Measurements from ENCODE around the gene DIS3L2.
"Not testable (repeated sequence)": the region's sequence is repeated elsewhere in the genome, so short reads cannot be mapped to it uniquely, and the experiment has no call there.

DIS3L2 gene

DNA sequence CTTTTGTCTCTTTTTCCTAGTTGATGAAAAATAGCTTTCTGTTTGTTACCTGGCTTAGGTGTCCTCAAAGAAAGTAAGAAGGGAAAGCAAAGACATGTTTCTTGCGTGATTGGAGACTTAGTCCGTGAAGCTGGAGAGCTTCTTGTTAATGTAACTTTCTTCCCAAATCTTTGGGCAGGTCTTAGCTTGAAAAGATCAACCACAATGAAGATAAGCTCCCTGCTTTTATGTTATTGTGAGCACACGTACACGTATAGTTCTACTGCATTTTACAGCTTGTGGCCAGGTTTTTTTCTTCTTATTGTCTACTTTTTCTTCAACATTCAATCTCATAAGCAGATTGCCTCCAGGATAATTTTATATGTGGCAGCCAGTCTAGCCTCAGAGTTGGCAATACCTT lies 99.8 kb downstream of the DIS3L2 start:
- DNase-seq, result no peak

DNA sequence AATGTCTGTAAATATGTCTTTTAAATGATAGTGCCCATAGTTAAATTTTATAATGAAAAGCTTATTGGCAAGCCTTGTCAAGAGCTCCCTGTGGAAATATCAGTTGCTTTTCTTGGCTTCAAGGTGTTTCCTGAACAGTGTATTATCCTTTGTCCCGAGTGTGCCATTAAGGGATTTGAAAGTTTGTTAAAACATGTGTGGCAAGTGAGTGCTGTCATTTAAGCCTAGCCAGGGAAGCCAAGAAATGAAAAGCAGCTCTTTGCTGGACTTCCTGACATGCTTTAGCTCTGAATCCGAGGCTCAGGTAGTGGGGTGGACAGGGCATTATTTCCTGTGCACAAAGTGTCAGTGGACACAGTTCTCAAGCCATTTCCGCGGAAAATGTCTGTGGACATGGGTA lies 111.5 kb downstream of the DIS3L2 start:
- no peak for DNase-seq

DNA sequence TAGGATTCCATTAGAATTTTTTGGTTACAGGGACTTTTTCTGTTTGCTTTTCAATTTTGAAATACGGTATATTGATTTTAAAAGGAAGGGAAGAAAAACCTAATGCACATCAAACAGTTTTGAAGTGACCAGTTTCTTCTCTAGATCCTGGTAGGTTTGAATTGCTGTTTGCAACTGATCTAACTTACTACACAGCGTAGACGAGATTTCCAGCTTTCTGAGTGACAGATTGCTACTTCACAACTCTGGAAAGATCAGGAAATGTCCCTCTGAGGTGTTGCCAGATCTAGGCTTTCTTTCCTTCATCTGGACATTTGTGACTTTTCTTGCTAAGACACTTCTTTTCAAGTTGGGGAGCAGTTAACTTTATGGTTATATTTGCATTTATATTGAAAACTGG lies 112.2 kb downstream of the DIS3L2 start:
- DNase-seq, result no peak

DNA sequence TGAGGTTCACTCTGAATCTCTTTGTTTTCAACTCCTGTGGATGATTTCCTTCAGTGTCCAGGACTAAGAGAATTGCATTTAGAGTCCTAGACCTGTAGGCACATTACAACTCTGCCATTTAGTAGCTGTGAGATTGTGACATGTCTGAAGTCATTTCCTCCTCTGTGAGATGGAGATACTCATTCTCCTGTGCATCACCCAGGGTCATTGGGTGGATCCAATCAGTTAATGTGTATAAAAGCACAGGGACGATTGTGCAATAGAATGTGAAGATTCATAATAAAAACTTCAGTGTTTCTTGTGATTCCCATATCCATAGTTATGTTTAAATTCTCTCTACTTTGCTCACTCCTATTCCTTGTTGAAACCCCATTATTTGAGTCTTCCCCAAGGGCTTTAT lies 113.6 kb downstream of the DIS3L2 start:
- DNase-seq, result no peak

DNA sequence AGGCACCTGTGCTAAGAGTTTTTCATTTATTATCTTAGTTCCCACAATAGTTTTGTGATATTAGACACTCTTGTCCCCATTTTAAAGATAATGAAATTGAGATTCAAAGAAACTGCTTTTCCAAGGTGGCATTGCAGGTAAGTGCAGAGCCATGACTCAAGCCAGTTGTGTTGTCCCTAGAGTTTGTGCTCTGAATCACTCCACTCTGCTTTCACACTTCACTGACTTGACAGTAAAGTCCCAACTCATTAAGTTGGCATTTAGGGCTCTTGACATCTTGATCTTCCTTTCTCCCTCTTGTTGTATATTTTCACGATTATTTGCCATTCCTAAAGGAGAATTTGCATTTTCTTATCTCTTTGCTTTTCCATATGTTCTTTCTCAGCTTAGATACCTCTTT lies 114.3 kb downstream of the DIS3L2 start:
- DNase-seq, result no peak

DNA sequence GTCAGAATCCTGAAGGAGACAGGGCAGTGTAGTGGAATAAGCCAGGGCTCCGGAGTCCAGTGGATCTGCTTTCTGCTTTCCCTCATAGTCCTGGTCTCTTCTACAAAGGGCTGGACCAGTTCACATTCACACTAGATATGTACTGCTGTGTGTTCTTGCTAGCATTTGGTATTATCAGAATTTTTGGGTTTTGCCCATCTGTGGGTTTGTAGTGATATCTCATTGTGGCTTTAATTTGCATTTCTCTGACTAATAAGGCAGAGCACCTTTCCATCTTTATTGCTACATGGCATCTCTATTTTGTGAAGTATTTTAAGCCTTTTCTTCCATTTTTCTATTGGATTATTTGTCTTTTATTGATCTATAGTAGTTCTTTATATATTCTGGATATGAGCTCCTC lies 114.8 kb downstream of the DIS3L2 start:
- DNase-seq, result no peak

DNA sequence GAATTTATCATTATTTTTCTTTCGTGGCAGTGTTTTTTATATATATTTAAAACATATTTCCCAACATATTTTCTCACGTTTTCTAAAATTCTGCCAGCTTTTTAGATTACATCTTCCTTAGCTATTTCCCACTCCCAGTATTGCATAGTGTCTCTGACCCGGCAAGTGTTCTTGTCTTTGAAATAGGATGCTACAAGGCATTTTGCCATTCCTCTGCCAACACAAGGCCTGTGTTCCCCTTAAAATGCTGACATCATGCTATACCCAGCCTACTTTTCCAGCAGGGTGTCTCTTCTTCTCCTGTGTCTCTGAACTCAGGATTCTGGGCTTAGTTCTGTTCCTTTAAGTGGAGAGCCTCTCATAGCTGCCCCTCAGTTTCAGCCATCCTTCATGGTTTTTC lies 115.2 kb downstream of the DIS3L2 start:
- no peak for DNase-seq

DNA sequence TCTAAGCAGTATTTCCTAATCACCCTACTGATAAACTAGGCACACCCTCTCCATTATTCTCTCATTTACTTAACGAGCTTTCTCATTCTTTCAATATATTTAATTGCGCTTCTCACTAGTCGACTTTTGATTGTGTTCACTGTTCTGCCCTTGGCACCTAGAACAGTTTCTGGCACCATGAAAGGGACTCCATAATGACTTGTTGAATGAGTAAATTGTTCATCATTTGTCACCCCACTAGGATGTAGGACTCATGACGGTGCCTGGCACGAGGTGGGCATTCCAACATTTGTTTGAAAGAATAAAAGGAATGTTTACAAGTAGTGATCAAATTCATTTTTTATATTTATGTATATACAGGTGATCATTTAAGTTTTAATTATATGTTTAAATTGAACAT lies 123.7 kb downstream of the DIS3L2 start:
- no peak for DNase-seq

DNA sequence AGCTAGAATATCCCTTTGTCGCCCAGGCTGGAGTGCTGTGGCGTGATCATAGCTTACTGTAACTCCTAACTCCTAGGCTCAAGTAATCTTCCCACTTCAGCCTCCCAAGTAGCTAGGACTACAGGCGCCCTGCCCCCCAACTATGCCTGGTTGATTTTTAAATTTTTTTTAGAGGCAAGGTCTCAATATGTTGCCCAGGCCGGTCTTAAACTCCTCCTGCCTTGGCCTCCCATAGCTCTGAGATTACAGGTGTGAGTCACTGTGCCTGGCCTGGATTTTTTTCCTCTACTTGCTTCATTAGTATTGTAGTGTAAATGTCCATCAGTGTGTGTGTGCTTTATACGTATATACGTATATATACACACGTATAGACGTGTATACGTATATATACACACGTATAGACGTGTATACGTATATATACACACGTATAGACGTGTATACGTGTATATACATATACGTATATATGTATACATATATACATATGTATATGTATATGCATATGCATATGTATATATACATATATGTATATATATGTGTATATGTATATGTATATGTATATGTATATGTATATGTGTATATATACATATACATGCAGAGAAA lies 124.4 kb downstream of the DIS3L2 start:
- DNase-seq, result no peak

DNA sequence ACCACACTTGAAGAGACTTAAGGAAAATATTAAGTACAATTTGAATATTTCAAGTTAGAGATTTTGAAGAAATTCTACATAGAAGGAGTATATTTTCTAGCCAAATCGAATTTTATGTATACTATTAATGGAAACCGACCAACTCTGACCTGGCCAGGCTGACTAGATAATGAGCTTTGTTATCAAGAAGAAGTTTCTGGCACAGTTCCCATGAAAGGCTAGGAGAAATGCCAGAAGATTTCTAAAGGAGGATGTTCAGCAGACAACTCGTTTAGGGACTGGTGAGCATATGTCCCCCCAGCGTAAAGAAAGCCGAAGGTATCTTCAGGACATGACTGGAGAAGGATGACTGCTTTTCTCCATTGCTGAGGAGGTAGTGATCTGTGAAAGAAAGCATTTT lies 127.3 kb downstream of the DIS3L2 start:
- DNase-seq, result no peak

DNA sequence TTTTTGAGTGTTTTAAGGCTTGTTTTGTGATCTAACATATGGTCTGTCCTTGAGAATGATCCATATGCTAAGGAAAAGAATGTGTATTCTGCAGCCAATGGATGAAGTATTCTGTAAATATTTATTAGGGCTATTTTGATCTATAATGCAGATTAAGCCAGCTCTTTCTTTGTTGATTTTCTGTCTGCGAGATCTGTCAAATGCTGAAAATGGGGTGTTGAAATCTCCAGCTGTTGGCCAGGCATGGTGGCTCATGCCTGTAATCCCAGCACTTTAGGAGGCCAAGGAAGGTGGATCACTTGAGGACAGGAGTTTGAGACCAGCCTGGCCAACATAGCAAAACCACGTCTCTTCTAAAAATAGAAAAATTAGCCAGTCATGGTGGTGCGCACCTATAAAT lies 132.7 kb downstream of the DIS3L2 start:
- no peak for DNase-seq

DNA sequence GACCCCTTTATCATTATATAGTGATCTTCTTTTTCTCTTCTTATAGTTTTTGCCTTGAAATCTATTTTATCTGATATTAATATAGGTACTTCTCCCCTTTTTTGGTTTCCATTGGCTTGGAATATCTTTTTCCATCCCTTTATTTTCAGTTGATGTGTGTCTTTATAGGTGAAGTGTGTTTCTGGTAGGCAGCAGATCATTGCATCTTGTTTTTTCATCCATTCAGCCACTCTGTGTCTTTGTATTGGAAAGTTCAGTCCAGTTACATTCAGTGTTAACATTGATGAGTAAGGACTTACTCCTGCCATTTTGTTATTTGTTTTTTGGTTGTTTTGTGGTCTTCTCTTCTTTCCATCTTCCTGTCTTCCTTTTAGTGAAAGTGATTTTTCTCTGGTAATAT lies 133.4 kb downstream of the DIS3L2 start:
- no peak for DNase-seq

DNA sequence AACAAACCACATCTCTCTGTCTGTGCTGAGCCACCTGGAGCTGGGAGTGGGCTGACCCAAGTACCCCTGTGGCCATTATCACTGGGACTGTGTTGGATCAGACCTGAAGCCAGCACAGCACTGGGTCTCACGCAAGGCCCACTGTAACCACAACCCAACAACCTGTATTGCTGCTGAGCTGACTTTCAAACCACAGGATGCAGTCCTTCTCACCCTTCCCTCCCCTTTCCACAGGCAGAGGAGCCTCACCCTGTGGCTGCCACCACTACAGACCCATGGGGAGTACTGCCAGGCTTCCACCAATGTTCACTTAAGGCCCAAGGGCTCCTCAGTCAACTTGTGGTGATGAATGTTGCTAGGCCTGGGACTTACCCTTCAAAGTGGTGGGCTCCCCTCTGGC lies 135.7 kb downstream of the DIS3L2 start:
- DNase-seq, result no peak

DNA sequence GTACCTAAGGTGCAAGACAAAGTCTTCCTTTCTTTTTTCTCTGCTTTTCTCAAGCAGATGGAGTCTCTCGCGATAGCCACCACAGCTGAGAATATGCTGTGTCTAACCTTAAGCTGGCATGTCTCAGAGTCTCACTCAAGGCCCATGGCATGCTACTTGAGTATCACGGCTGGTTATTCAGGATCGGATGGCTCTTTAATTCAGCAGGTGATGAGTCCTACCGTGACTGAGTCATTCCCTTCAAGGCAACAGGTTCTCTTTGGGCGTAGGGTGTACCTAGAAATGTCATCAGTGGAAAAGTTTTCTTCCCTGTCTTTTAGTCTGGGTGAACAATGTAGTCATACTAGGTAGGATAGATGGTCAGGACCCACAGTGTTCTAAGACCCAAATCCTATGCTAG lies 136.2 kb downstream of the DIS3L2 start:
- DNase-seq, result no peak

DNA sequence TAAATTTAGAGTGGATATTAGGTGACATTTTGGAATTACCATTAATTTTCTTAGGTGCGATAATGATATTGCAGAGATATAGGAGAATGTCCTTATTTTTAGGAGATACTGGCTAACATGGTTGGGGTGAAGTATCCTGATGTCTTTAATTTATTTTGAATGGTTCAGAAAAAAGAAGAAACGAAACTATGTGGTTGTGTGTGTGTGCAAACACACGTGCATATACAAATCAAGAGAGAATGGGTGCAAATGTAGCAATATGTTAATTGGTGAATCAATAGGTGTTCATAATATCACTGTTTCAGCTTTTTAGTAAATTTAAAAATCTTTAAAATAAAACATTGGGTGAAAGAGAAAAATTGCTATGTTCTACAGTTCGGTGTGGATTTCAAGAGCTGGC lies 140.9 kb downstream of the DIS3L2 start:
- no peak for DNase-seq

DNA sequence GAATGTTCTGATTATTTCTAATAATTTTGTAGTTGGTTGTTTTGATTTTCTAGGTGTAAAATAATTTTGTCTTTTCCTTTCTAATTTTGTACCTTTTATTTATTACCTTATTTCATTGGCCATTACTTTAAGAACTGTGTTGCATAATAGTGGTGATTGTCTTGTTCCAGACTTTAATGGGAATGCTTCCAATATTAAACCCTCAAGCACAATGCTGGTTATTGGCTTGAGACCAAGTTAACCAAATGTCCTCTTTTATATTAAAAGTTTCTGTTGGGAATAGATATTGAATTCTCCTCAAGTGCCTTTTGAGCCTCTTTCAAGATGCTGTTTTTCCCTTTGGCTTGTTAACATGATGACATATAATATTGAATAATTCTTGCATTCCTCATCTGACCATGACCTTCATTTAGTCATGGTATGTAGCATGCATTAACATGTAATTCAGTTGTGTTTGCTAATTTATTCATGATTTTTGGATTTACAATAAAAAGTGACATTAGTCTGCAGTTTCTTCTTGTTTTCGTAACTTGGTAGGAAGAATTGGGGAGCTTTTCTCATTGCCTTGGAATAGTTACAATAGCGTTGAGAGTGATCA lies 141.7 kb downstream of the DIS3L2 start:
- DNase-seq, result no peak

DNA sequence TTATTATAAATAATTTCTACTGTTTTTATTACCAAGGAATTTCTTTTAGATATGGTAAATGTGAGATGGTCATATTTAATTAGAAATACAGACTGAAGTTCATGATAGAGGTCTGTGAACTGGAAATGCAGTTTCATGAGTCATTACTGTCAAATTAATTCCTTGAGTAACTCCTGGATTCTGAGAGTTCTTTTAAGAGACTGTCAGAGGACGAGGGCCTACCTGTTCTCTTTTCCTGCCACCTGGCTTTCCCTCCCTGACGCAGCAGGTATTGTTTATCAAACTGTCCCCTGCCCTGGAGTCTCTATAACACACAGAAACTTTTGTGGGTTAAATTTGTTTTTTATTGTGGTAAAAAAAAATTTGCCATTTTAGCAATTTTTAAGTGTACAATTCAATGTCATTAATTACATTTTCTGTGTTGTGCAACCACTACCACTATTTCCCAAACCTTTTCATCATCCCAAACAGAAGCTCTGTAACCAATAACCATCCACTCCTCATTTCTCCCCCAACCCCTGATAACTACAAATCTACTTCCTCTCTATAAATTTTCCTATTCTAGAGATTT lies 142.6 kb downstream of the DIS3L2 start:
- DNase-seq, result no peak

DNA sequence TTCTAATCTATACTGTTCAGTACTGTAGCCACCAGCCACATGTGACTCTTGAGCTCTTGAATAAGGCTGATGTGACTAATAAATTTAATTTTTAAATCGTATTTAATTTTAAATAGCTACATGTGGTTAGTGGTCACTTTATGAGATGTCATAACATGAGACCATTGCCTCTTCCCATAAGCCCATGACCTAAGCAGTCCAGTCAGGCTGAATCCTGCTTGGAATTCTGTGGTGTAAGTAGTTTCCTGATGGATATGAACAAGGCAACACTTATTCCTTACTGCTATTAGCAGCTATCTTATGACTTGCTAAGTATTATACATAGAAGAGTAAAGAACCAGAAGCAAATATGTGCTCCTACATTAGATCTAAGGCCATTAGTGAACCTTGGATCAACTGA lies 150.0 kb downstream of the DIS3L2 start:
- DNase-seq, result no peak

DNA sequence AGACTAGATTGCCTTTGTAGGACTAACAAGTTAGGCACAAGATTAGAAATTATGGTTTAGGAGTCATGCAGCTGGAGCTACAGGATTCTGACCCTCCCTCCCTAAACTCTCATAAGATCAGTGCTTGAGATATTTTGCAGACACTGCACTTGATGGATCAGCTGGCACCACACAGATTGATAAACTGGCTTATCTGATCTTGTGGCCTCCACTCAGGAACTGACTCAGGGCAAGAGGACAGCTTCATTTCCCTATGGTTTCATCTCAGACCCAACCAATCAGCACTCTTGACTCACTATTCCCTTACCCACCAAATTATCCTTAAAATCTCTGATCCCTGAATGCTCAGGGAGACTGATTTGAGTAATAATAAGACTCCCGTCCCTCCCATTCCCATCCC lies 152.3 kb downstream of the DIS3L2 start:
- DNase-seq, result no peak

DNA sequence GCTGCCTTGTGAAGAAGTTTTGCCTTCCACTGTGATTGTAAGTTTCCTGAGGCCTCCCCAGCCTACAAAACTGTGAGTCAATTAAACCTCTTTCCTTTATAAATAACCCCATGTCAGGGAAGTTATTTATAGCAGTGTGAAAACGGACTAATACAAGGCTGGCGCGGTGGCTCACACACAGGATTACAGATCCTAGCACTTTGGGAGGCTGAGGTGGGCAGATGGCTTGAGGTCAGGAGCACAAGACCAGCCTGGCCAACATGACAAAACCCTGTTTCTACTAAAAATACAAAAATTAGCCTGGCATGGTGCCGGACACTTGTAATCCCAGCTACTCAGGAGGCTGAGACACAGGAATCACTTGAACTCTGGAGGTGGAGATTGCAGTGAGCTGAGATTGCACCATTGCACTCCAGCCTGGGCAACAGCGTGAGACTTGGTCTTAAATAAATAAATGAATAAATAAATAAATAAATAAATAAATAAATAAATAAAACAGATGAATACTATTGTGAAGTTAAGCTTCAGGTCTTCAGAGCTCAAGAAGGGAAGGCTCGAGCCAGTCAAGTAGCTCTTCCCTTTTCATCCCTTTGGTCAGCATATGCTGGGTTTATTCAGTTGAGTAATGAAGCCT lies 154.3 kb downstream of the DIS3L2 start:
- not testable (repeated sequence) for DNase-seq

DNA sequence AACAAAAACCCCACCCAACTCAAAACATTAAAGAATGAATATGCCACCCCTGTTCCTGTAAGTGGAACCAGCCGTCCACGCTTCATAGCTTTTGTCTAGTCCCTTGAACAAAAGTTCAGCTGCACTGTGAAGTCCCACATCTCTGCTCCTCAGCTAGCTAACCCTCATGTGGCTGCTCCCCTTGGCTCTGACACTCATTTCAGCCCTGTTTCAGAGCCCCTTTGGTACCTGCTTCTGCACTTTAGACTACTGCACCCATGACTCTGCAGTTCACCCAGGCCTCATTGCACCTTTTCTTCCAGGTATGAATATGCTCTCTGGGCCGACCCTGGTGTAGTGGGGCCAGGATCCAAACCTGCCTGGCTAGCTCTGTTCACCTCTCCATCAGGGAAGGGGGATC lies 155.3 kb downstream of the DIS3L2 start:
- DNase-seq, result no peak

DNA sequence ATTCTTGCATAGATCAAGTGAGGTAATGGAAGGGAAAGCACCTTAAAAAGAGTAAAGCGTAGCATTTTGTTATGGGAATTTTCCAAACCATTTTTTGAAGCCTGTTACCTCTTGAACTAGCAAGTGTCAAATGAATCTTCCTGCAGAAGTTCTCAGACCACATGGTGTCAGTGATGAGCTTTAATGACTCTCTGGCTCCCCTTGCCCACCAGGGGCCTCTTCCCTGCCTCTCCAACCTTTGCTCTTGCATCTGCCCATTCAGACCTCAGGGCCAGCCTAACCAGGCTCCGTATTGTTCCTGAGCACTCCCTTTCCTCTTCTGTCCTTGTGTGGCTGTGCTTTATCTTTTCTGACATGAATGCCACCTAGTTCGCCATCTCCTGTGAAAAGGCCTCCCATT lies 155.9 kb downstream of the DIS3L2 start:
- DNase-seq, result no peak

DNA sequence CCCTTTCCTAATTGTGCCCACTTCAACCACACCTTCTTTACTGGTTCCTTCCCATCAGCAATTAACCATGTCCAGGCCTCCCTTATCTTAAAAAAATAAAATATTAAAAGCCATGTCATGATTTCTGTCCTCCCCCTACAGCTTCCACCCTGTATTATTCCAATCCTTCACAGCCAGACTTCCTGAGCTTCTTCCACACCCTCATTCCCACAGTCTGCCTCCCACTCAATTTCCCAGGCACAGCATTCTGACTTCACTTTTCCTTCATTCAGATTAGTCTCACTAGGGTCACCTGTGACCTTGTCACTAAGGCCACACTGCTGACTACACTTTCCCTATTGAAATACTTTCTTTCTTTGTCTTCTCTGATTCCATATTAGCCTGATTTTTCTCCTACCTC lies 159.4 kb downstream of the DIS3L2 start:
- DNase-seq, result no peak

DNA sequence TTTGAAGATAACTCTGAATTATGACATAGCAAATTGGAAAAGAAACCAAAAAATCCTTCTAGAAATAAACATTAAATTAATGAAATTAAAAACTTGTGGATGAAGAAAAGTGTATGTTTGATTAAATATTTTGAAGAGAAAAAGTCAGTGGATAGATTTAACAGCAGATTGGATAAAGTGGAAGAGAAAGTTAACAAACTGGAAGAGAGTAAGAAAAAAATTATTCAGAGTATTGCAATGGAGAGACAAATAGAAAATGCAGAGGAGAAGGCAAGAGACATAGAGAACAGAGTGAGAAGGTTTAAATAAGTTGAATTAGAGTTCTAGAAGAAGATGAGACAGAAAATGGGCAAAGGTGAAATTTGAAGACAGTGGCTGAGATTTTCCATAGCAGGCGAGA lies 162.8 kb downstream of the DIS3L2 start:
- no peak for DNase-seq
